ENCODE results near the gene SYTL5. TPM values are rescaled to one million over a fixed set of nuclear protein-coding genes. Genes with fewer than 3 reads are reported as not detected.

SYTL5 gene
- total and polyA plus RNA-seq, 2 experiments from 2014 or later = 0.23 to 0.35 TPM

DNA sequence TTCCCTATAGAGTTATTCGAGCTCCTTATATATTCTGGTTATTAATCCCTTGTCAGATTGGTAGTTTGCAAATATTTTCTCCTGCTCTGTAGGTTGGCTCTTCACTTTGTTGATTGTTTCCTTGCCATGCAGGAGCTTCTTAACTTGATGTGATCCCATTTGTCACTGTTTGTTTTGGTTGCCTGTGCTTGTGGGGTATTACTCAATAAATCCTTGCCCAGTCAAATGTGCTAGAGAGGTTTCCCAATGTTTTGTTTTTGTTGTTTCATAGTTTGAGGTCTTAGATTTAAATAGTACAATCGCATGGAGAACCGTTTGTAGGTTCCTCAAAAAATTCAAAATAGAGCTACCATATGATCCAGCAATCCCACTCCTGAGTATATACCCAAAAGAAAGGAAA, 2.3 kb upstream of the SYTL5 start:
- no peak overlapping the region for H3K27ac Mint-ChIP-seq
- Histone ChIP-seq H3K9me2 (ENCODE audit: insufficient read depth) (no peaks in the 10 kb centered on the region), H3K4me2 (no peak overlapping the region), H2AFZ (no peak overlapping the region), H3K27ac (ENCODE audit: low read depth) (no peak overlapping the region), H3K4me1 (ENCODE audit: insufficient read depth) (no peaks in the 10 kb centered on the region), H3K27me3 (ENCODE audit: insufficient read depth) (no peaks in the 10 kb centered on the region), H3K4me3 (no peak overlapping the region), H4K20me1 (replicated peaks; ENCODE audit: insufficient read depth) (no peaks in the 10 kb centered on the region), H3F3A (replicated peaks; ENCODE audit: low read depth) (no peaks in the 10 kb centered on the region), H3K79me2 (replicated peaks; ENCODE audit: insufficient read depth) (no peaks in the 10 kb centered on the region), H3K36me3 (ENCODE audit: insufficient read depth) (no peaks in the 10 kb centered on the region)
- H3K4me3 Mint-ChIP-seq = no peak overlapping the region
- H3K36me3 Mint-ChIP-seq (ENCODE audit: low read depth) = no peaks in the 10 kb centered on the region
- H3K4me1 Mint-ChIP-seq = no peaks in the 10 kb centered on the region
- no peak for ATAC-seq
- no peak for TF ChIP-seq EZH2 (IDR thresholded peaks at IDR 0.05; ENCODE audit: low read depth, unreplicated experiment)
- TF ChIP-seq JUNB (IDR thresholded peaks at IDR 0.05; ENCODE audit: unreplicated experiment) = no peak
- TF ChIP-seq, protein P1, sequence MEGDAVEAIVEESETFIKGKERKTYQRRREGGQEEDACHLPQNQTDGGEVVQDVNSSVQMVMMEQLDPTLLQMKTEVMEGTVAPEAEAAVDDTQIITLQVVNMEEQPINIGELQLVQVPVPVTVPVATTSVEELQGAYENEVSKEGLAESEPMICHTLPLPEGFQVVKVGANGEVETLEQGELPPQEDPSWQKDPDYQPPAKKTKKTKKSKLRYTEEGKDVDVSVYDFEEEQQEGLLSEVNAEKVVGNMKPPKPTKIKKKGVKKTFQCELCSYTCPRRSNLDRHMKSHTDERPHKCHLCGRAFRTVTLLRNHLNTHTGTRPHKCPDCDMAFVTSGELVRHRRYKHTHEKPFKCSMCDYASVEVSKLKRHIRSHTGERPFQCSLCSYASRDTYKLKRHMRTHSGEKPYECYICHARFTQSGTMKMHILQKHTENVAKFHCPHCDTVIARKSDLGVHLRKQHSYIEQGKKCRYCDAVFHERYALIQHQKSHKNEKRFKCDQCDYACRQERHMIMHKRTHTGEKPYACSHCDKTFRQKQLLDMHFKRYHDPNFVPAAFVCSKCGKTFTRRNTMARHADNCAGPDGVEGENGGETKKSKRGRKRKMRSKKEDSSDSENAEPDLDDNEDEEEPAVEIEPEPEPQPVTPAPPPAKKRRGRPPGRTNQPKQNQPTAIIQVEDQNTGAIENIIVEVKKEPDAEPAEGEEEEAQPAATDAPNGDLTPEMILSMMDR (conservative IDR thresholded peaks at IDR 0.05; ENCODE audit: low read depth in 2 of 2) = no peak
- H3K27me3 Mint-ChIP-seq (ENCODE audit: insufficient read depth, low read depth, poor library complexity) = no peaks in the 10 kb centered on the region
- no peaks in the 10 kb centered on the region for H3K9me3 Mint-ChIP-seq
- DNase-seq (ENCODE audit: low spot score) = no peak

DNA sequence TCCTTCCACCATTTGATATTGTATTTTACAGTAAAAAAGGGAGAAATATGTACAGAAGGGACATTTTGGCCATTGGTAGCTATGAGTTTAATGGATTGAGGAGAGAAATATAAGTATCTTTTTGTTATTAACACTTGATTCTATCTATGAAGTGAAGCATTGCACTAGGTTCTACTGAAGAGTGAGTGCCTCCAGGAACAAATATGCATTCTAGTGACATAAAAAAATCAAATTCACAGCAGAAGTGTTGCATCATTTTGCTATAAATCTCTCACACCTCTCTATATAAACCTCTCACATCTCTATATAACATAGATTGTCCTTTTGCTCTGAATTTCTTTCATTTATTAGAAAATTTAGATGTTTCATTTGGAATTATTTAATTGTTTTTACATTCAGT, 425 bp downstream of the SYTL5 start:
- H3K36me3 ChIP-seq (ENCODE audit: insufficient read depth) = no peaks in the 10 kb centered on the region
- no peaks in the 10 kb centered on the region for H3K27me3 ChIP-seq (ENCODE audit: insufficient read depth)
- no peaks in the 10 kb centered on the region for H3K4me1 Mint-ChIP-seq
- H3K27me3 Mint-ChIP-seq (ENCODE audit: insufficient read depth, low read depth, poor library complexity) = no peaks in the 10 kb centered on the region
- no peak overlapping the region for H3K27ac ChIP-seq (ENCODE audit: low read depth)
- H3K36me3 Mint-ChIP-seq (ENCODE audit: low read depth) = no peaks in the 10 kb centered on the region
- H3K9me3 Mint-ChIP-seq = no peaks in the 10 kb centered on the region
- no peaks in the 10 kb centered on the region for H3K9me2 ChIP-seq (ENCODE audit: insufficient read depth)
- H3K4me2 ChIP-seq = no peak overlapping the region
- no peak for DNase-seq (ENCODE audit: low spot score)
- H3K79me2 ChIP-seq (replicated peaks; ENCODE audit: insufficient read depth) = no peaks in the 10 kb centered on the region
- no peak overlapping the region for H3K27ac Mint-ChIP-seq
- TF ChIP-seq NANOG (IDR thresholded peaks at IDR 0.05; ENCODE audit: borderline replicate concordance) (no peak), CREB1 (CRISPR knock-in tag; IDR thresholded peaks at IDR 0.05; ENCODE audit: low read depth) (no peak), ZNF114 (CRISPR knock-in tag; IDR thresholded peaks at IDR 0.05) (no peak)
- H3K4me1 ChIP-seq (ENCODE audit: insufficient read depth) = no peaks in the 10 kb centered on the region
- H3K4me3 ChIP-seq = no peak overlapping the region
- H4K20me1 ChIP-seq (replicated peaks; ENCODE audit: insufficient read depth) = no peaks in the 10 kb centered on the region
- no peak overlapping the region for H2AFZ ChIP-seq
- no peak for ATAC-seq
- H3F3A ChIP-seq (replicated peaks; ENCODE audit: low read depth) = no peaks in the 10 kb centered on the region
- no peak overlapping the region for H3K4me3 Mint-ChIP-seq

DNA sequence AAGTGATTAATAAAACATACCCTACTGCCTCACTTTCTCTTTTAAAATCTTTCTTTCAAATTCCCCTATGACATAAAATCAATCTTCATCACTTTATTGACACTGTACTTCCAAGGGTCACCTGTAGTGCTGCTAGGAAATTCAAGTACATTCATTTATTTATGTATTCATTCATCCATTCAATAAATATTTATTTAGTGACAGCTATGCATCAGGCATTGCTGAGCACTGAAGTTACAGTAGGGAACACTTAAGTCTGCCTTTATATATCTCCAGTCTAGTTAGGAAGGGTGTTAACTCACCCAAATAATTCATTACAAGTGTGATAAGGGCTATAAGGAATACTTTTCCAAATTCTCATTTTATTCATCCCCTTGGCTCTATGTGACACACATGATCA, 2.3 kb downstream of the SYTL5 start:
- Histone ChIP-seq H4K20me1 (replicated peaks; ENCODE audit: insufficient read depth) (no peaks in the 10 kb centered on the region), H3K27me3 (ENCODE audit: insufficient read depth) (no peaks in the 10 kb centered on the region), H3K36me3 (ENCODE audit: insufficient read depth) (no peaks in the 10 kb centered on the region), H3K79me2 (replicated peaks; ENCODE audit: insufficient read depth) (no peaks in the 10 kb centered on the region), H3K4me1 (ENCODE audit: insufficient read depth) (no peaks in the 10 kb centered on the region), H2AFZ (no peak overlapping the region), H3K4me3 (no peak overlapping the region), H3F3A (replicated peaks; ENCODE audit: low read depth) (no peaks in the 10 kb centered on the region), H3K27ac (ENCODE audit: low read depth) (no peak overlapping the region), H3K9me2 (ENCODE audit: insufficient read depth) (no peaks in the 10 kb centered on the region), H3K4me2 (no peak overlapping the region)
- DNase-seq (ENCODE audit: low spot score) (no peak), ATAC-seq (no peak)
- H3K36me3 Mint-ChIP-seq (ENCODE audit: low read depth) = no peaks in the 10 kb centered on the region
- no peak overlapping the region for H3K4me3 Mint-ChIP-seq
- no peaks in the 10 kb centered on the region for H3K4me1 Mint-ChIP-seq
- H3K9me3 Mint-ChIP-seq = no peaks in the 10 kb centered on the region
- no peak overlapping the region for H3K27ac Mint-ChIP-seq
- H3K27me3 Mint-ChIP-seq (ENCODE audit: insufficient read depth, low read depth, poor library complexity) = no peaks in the 10 kb centered on the region
- TF ChIP-seq, protein P2, sequence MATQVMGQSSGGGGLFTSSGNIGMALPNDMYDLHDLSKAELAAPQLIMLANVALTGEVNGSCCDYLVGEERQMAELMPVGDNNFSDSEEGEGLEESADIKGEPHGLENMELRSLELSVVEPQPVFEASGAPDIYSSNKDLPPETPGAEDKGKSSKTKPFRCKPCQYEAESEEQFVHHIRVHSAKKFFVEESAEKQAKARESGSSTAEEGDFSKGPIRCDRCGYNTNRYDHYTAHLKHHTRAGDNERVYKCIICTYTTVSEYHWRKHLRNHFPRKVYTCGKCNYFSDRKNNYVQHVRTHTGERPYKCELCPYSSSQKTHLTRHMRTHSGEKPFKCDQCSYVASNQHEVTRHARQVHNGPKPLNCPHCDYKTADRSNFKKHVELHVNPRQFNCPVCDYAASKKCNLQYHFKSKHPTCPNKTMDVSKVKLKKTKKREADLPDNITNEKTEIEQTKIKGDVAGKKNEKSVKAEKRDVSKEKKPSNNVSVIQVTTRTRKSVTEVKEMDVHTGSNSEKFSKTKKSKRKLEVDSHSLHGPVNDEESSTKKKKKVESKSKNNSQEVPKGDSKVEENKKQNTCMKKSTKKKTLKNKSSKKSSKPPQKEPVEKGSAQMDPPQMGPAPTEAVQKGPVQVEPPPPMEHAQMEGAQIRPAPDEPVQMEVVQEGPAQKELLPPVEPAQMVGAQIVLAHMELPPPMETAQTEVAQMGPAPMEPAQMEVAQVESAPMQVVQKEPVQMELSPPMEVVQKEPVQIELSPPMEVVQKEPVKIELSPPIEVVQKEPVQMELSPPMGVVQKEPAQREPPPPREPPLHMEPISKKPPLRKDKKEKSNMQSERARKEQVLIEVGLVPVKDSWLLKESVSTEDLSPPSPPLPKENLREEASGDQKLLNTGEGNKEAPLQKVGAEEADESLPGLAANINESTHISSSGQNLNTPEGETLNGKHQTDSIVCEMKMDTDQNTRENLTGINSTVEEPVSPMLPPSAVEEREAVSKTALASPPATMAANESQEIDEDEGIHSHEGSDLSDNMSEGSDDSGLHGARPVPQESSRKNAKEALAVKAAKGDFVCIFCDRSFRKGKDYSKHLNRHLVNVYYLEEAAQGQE (IDR thresholded peaks at IDR 0.05; ENCODE audit: unreplicated experiment) = no peak

Measured in GM23338 (cell line).